OCI-LY7 (cell line): ENCODE data around the gene R3HCC1L. TPM values are rescaled to one million over a fixed set of nuclear protein-coding genes. Genes with fewer than 3 reads are reported as not detected.

Experiments
- BruUV-seq: library from RNA; stranded (reverse); fragments of 400-500 nt; replicated peaks from 2 replicates; lab custom pipeline; 2021; lab: Mats Ljungman, UMichigan
- CTCF ChIA-PET: fragments of 300-600 bp; sonication (Branson Sonifier 250); formaldehyde crosslinking; loops from one replicate; lab custom pipeline; 2022; ENCODE audit warnings: antibody characterized with exemption; ENCODE audit not compliant: unreplicated experiment; lab: Charles Lee
- POLR2A ChIA-PET: fragments of 300-600 bp; sonication (Branson Sonifier 250); formaldehyde crosslinking; loops from one replicate; lab custom pipeline; 2022; ENCODE audit warnings: antibody characterized with exemption; lab: Charles Lee
- DNase-seq: peaks from one replicate; pipeline ENCODE4 v3.0.0-alpha.2; 2015; ENCODE audit warnings: low spot score
- H2AFZ ChIP-seq: fragments of 200-600 bp; sonication (generic), shearing (Covaris generic); 2 replicates; pipeline ENCODE4 v1.6.1; 2014; ENCODE audit warnings: mild to moderate bottlenecking, antibody characterized with exemption, low read length, moderate library complexity
- H3K27ac ChIP-seq: fragments of 200-600 bp; sonication (generic); 2 replicates; pipeline ENCODE4 v1.5.1; 2014; ENCODE audit warnings: mixed run types, low read depth, mild to moderate bottlenecking, moderate library complexity, low read length, inconsistent platforms; ENCODE audit not compliant: poor library complexity, severe bottlenecking
- H3K36me3 ChIP-seq: fragments of 200-600 bp; sonication (generic); 2 replicates; pipeline ENCODE4 v1.6.1; 2014; ENCODE audit warnings: mild to moderate bottlenecking, antibody characterized with exemption, low read length, moderate library complexity, mixed read lengths; ENCODE audit not compliant: insufficient read depth
- H3K4me1 ChIP-seq: fragments of 200-600 bp; sonication (generic); 2 replicates; pipeline ENCODE4 v1.5.1; 2014; ENCODE audit warnings: mild to moderate bottlenecking, low read length; ENCODE audit not compliant: insufficient read depth, poor library complexity, severe bottlenecking
- H3K4me2 ChIP-seq: fragments of 200-600 bp; sonication (generic); 2 replicates; pipeline ENCODE4 v1.6.1; 2014; ENCODE audit warnings: mild to moderate bottlenecking, low read length
- H3K4me3 ChIP-seq: fragments of 200-600 bp; sonication (generic); 2 replicates; pipeline ENCODE4 v1.5.1; 2014; ENCODE audit warnings: mild to moderate bottlenecking, low read depth, low read length; ENCODE audit not compliant: poor library complexity, severe bottlenecking
- H3K79me2 ChIP-seq: fragments of 200-600 bp; sonication (generic); 2 replicates; pipeline ENCODE4 v1.6.1; 2016; ENCODE audit warnings: low read depth, mild to moderate bottlenecking, low read length, moderate library complexity, mixed read lengths; ENCODE audit not compliant: insufficient read depth
- H3K9me2 ChIP-seq: fragments of 200-600 bp; sonication (generic); 2 replicates; pipeline ENCODE4 v1.6.1; 2016; ENCODE audit warnings: mild to moderate bottlenecking, low read length, mixed read lengths; ENCODE audit not compliant: insufficient read depth
- H3K9me3 ChIP-seq: fragments of 200-600 bp; sonication (generic); 2 replicates; pipeline ENCODE4 v1.6.1; 2014; ENCODE audit warnings: mild to moderate bottlenecking, mixed run types, low read length, mixed read lengths
- H4K20me1 ChIP-seq: fragments of 200-600 bp; sonication (generic); 2 replicates; pipeline ENCODE4 v1.6.1; 2014; ENCODE audit warnings: mild to moderate bottlenecking, antibody characterized with exemption, low read length, moderate library complexity, mixed read lengths; ENCODE audit not compliant: insufficient read depth
- CTCF ChIP-seq: fragments of 200-600 bp; sonication (generic); conservative IDR thresholded peaks from 2 replicates; pipeline ENCODE4 v1.5.1; 2014; ENCODE audit warnings: mild to moderate bottlenecking, antibody characterized with exemption, low read length, moderate library complexity, mixed read lengths
- EZH2phosphoT487 ChIP-seq: fragments of 200-600 bp; sonication (generic); IDR thresholded peaks from 2 replicates; pipeline ENCODE4 v1.6.1; 2018; ENCODE audit warnings: low read depth, borderline replicate concordance, mild to moderate bottlenecking, mixed run types, antibody characterized with exemption, low read length, moderate library complexity, mixed read lengths
- intact Hi-C: fragments of 100-400 bp; cut with micrococcal nuclease; formaldehyde crosslinking; loops from one replicate; pipeline ENCODE4 v1.10.0; 2022; ENCODE audit not compliant: unreplicated experiment
- total RNA-seq, 2 experiments: library from RNA; depleted of rRNA in 1 of 2; stranded (reverse); fragments of >200 nt in 1 of 2; shearing (Covaris generic) in 1 of 2; gene quantifications; 2 replicates each; pipeline ENCODE4 v1.2.3, GENCODE V29; 2014 to 2022

R3HCC1L gene
- total RNA-seq, 2 experiments from 2014 or later = 38.8 to 42.0 TPM

DNA sequence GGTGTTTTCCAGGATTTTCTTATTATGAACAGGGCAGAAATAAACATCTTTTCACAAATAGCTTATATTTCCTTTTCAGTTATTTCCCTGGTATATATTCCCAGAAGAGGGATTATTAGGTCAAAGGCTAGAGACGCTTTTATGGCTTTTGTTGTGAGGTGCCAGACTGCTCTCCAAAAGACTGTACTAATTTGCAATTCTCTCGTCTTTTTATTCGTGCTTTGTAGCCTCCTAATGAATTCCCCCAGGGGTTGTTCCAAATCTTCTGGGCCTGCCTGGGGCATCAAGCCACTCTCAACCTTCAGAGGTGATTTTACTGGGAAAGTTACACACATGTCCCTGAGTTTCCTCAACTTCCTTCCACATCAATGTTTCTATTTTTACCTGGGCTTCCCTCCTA is 34.0 kb upstream of the R3HCC1L start:
- Histone ChIP-seq H2AFZ (no peak overlapping the region), H3K9me2 (no peaks in the 10 kb centered on the region), H3K9me3 (no peaks in the 10 kb centered on the region), H3K36me3 (no peaks in the 10 kb centered on the region), H3K4me3 (no peak overlapping the region), H4K20me1 (no peaks in the 10 kb centered on the region), H3K4me1 (no peaks in the 10 kb centered on the region), H3K4me2 (no peak overlapping the region), H3K27ac (no peak overlapping the region), H3K79me2 (no peaks in the 10 kb centered on the region)
- TF ChIP-seq EZH2phosphoT487 = no peak
- no peak for TF ChIP-seq CTCF
- ChIA-PET POLR2A (interaction anchor here (0.6 kb wide), 1 partner anchor 297 kb away, joined by 5 read pairs; no protein-coding TSS in a partner anchor), CTCF (no interaction called here)
- BruUV-seq = no TSS peak
- DNase-seq = no peak
- intact Hi-C loops = no loop called here

- Histone ChIP-seq H4K20me1 (no peaks in the 10 kb centered on the region), H3K27ac (no peak overlapping the region), H2AFZ (no peak overlapping the region), H3K9me3 (peaks cover 2% of the 10 kb centered on the region; the same call in 1 of the 2 replicates), H3K4me3 (no peak overlapping the region), H3K4me1 (no peaks in the 10 kb centered on the region), H3K4me2 (no peak overlapping the region), H3K9me2 (no peaks in the 10 kb centered on the region), H3K36me3 (no peaks in the 10 kb centered on the region), H3K79me2 (no peaks in the 10 kb centered on the region)
- ChIA-PET CTCF (interaction anchor here (1.0 kb wide), 1 partner anchor 11 kb away, joined by 3 read pairs; no protein-coding TSS in a partner anchor), POLR2A (no interaction called here)
- no peak for DNase-seq
- TF ChIP-seq EZH2phosphoT487 (no peak), CTCF (no peak)
- intact Hi-C loops = no loop called here
- no TSS peak for BruUV-seq
These were observed 33.1 kb upstream of the R3HCC1L start for GRCh38 chr10:98101366-98101765.

DNA sequence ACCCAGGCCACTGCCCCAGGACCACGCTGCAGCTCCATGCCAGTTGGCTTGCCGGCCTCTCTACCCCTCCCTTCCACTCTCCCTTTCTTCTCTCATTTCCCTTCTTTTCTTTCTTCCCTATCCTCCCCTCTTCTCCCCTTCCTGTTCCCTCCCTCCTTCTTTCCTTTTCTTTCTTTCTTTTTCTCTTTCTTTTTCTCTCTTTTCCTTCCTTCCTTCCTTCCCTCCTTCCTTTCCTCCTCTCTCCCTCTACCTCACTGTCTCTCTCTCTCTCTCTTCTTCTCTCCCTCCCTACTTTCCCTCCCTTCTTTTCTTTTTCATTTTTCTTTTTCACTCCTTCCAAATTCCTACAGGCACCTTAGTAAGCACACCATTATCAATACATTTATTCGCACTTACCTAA is 30.3 kb upstream of the R3HCC1L start:
- Histone ChIP-seq H3K4me1 (no peaks in the 10 kb centered on the region), H2AFZ (no peak overlapping the region), H3K9me2 (no peaks in the 10 kb centered on the region), H3K36me3 (no peaks in the 10 kb centered on the region), H3K9me3 (peaks cover 9% of the 10 kb centered on the region), H3K79me2 (no peaks in the 10 kb centered on the region), H3K4me3 (no peak overlapping the region), H3K27ac (no peak overlapping the region), H3K4me2 (no peak overlapping the region), H4K20me1 (no peaks in the 10 kb centered on the region)
- POLR2A ChIA-PET = no interaction called here
- BruUV-seq = no TSS peak
- intact Hi-C loops = no loop called here
- CTCF ChIA-PET = no interaction called here
- no peak for DNase-seq
- TF ChIP-seq EZH2phosphoT487 (no peak), CTCF (no peak)
